OCI-LY3 (cell line): ENCODE results near the gene ADD1.

Experiments used
- H2AFZ ChIP-seq: fragments of 200-600, 300-600 bp; shearing (Covaris generic); 2 replicates; pipeline ENCODE4 v1.6.0; 2014; ENCODE audit warnings: antibody characterized with exemption, low read depth, low read length
- H3K27ac ChIP-seq: fragments of 200-600, 300-600 bp; sonication (generic); 2 replicates; pipeline ENCODE4 v1.5.1; 2014; ENCODE audit warnings: mild to moderate bottlenecking, low read length, moderate library complexity, mixed read lengths
- H3K27me3 ChIP-seq: fragments of 200-600, 300-600 bp; sonication (generic); 2 replicates; pipeline ENCODE4 v1.6.1; 2014; ENCODE audit warnings: low read depth, low read length, mixed read lengths
- H3K36me3 ChIP-seq: fragments of 200-600, 300-600 bp; sonication (generic); replicated peaks from 2 replicates; pipeline ENCODE3; 2014; ENCODE audit warnings: low read depth, low read length, mixed read lengths
- H3K4me1 ChIP-seq: fragments of 300-600, 200-600 bp; sonication (generic); 2 replicates; pipeline ENCODE4 v1.6.1; 2014; ENCODE audit warnings: low read length, mixed read lengths
- H3K4me2 ChIP-seq: fragments of 200-600, 300-600 bp; sonication (generic); 2 replicates; pipeline ENCODE4 v1.6.1; 2014; ENCODE audit warnings: low read length, mixed read lengths
- H3K4me3 ChIP-seq: fragments of 300-600, 200-600 bp; sonication (generic); 2 replicates; pipeline ENCODE4 v1.5.1; 2014; ENCODE audit warnings: antibody characterized with exemption, mild to moderate bottlenecking, low read length, moderate library complexity
- H3K79me2 ChIP-seq: fragments of 300-600, 200-600 bp; shearing (Covaris generic); 2 replicates; pipeline ENCODE4 v1.6.1; 2014; ENCODE audit warnings: mild to moderate bottlenecking, low read length, mixed read lengths
- H3K9ac ChIP-seq: fragments of 300-600, 200-600 bp; shearing (Covaris generic); 2 replicates; pipeline ENCODE4 v1.6.0; 2014; ENCODE audit warnings: mild to moderate bottlenecking, low read length, moderate library complexity
- H3K9me3 ChIP-seq: fragments of 200-600, 300-600 bp; shearing (Covaris generic); 2 replicates; pipeline ENCODE4 v1.6.1; 2014; ENCODE audit warnings: low read length, mixed read lengths; ENCODE audit not compliant: insufficient read depth
- H4K20me1 ChIP-seq: fragments of 200-600, 300-600 bp; sonication (generic); 2 replicates; pipeline ENCODE4 v1.6.1; 2016; ENCODE audit warnings: low read length, mixed read lengths; ENCODE audit not compliant: insufficient read depth
- EZH2phosphoT487 ChIP-seq: fragments of 200-600 bp; shearing (Covaris generic); IDR thresholded peaks from 2 replicates; pipeline ENCODE4 v1.6.1; 2018; ENCODE audit warnings: antibody characterized with exemption, mixed run types, low read depth
- TF ChIP-seq, protein P1 (sequence below): fragments of 200-600, 300-600 bp; sonication (generic); IDR thresholded peaks from 2 replicates; pipeline ENCODE4 v1.5.1; 2014; ENCODE audit warnings: antibody characterized with exemption, low read length, low read depth

Gene ADD1

DNA sequence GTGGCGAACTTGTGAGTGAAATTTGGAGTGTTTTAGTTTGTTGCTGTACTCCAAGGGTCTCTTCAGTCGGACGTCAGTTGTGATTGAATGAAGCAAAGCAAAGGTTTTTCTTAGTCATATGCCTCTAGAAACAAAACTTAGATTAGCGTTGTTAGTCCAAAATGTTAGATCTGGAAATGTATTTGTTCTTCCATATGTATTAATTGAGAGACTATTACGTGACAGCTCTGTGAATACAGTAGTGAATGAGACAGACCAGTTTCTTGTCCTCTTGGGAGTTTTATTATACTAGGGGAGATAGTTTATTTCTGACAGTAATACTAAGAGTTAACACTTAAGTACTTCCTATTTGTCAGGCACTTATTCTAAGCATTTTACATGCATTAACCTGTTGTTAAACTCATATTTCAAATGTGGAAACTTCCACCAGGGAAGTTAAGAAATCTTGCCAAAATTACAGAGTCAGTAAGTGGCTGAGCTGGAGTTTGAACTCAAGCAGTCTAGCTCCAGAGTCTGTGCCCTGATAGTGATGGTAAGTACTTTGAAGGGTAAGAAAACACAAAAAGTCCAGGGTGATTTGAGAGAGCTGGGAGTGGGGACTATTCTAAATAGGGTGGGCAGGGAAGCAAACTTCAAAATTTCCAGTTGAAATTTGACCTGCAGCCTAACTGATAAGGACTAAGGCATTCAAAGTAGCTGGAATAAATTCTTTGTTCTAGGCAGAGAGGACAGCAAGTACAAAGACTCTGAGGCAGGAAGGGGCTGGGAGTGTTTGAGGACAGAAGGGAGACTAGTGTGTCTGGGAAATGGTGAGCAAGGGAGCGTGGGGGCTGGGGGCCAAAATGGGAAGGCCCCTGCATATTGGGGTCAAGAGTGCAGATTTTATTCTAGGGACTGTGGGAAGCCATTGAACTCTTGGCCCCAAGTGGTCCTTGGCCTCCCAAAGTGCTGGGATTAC is 17.0 kb downstream of the ADD1 start:
- H3K36me3 ChIP-seq = peaks cover 7% of the 10 kb centered on the region
- H3K79me2 ChIP-seq = peaks cover 70% of the 10 kb centered on the region
- H3K9ac ChIP-seq = no peak overlapping the region
- no peaks in the 10 kb centered on the region for H3K9me3 ChIP-seq
- peaks cover 41% of the 10 kb centered on the region for H3K4me1 ChIP-seq
- TF ChIP-seq, protein P1, sequence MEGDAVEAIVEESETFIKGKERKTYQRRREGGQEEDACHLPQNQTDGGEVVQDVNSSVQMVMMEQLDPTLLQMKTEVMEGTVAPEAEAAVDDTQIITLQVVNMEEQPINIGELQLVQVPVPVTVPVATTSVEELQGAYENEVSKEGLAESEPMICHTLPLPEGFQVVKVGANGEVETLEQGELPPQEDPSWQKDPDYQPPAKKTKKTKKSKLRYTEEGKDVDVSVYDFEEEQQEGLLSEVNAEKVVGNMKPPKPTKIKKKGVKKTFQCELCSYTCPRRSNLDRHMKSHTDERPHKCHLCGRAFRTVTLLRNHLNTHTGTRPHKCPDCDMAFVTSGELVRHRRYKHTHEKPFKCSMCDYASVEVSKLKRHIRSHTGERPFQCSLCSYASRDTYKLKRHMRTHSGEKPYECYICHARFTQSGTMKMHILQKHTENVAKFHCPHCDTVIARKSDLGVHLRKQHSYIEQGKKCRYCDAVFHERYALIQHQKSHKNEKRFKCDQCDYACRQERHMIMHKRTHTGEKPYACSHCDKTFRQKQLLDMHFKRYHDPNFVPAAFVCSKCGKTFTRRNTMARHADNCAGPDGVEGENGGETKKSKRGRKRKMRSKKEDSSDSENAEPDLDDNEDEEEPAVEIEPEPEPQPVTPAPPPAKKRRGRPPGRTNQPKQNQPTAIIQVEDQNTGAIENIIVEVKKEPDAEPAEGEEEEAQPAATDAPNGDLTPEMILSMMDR = no peak
- TF ChIP-seq EZH2phosphoT487 = no peak
- H3K4me2 ChIP-seq = no peak overlapping the region
- no peak overlapping the region for H3K4me3 ChIP-seq
- peaks cover 72% of the 10 kb centered on the region for H4K20me1 ChIP-seq
- H2AFZ ChIP-seq = no peak overlapping the region
- H3K27ac ChIP-seq = no peak overlapping the region
- H3K27me3 ChIP-seq = no peaks in the 10 kb centered on the region

DNA sequence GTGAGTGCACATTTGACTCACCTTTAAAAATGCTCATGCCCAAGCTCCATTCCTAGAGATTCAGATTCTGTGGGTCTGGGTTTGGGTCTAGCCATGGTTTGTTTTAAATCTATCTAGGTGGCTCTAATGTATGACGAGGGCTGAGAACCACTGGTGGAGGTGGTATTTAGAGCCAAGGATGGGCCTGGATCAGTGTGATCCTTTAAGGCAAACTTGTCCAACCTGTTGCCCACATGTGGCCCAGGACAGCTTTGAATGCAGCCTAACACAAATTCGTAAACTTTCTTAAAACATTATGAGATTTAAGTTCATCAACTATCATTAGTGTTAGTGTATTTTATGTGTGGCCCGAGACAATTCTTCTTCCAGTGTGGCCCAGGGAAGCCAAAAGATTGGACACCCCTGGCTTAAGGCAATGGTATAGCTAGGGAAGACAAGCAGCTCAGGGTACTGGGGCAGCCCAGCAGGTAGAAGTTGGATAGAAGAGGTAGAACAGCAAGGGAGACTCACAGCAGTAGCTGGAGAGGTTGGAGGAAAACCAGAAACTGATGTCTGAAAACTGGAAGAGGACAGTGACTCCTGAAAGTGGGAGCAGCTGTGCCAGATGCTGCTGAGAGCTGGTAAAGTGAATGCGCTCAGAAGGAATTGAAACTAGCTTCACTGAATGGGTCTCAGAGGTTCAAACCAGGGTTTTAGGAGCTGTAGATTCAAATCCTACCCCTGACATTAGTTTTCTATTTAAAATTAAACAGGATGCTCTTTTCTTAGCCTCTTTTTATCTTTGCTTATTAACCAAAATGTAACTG is 18.2 kb downstream of the ADD1 start:
- H2AFZ ChIP-seq = no peak overlapping the region
- H3K4me1 ChIP-seq = peaks cover 41% of the 10 kb centered on the region
- H3K4me2 ChIP-seq = peak overlapping the region; percentile 25
- H3K9ac ChIP-seq = no peak overlapping the region
- H3K36me3 ChIP-seq = peaks cover 7% of the 10 kb centered on the region
- H3K4me3 ChIP-seq = no peak overlapping the region
- peaks cover 71% of the 10 kb centered on the region for H4K20me1 ChIP-seq
- H3K9me3 ChIP-seq = no peaks in the 10 kb centered on the region
- no peaks in the 10 kb centered on the region for H3K27me3 ChIP-seq
- no peak overlapping the region for H3K27ac ChIP-seq
- peaks cover 76% of the 10 kb centered on the region for H3K79me2 ChIP-seq
- no peak for TF ChIP-seq EZH2phosphoT487
- TF ChIP-seq, protein P1 = no peak

- Histone ChIP-seq H3K4me1 (peaks cover 41% of the 10 kb centered on the region), H3K4me2 (peak overlapping the region; percentile 25), H3K9ac (no peak overlapping the region), H2AFZ (no peak overlapping the region), H3K36me3 (peaks cover 7% of the 10 kb centered on the region), H3K27ac (no peak overlapping the region), H3K27me3 (no peaks in the 10 kb centered on the region), H3K4me3 (no peak overlapping the region), H3K9me3 (no peaks in the 10 kb centered on the region), H3K79me2 (peaks cover 78% of the 10 kb centered on the region), H4K20me1 (peaks cover 73% of the 10 kb centered on the region)
- TF ChIP-seq, protein P1 = no peak
- no peak for TF ChIP-seq EZH2phosphoT487
These were observed 18.9 kb downstream of the ADD1 start for GRCh38 chr4:2862528-2862927.

DNA sequence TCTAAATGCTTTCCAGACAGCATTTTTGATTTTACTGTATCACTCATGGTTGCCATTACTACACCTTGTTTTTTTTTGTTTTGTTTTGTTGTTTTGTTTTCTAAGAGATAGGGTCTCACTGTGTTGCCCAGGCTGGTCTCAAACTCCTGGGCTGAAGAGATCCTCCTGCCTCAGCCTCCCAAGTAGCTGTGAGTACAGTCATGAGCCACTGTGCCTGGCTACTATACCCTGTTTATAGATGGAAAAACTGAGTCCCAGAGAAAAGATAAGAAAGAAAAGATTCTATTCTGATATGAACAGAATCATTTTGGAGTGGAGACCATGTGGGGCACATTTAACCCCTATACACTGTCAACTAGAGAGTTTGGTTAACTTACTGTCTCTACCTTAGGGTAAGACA is 20.0 kb downstream of the ADD1 start:
- Histone ChIP-seq H3K27ac (no peak overlapping the region), H3K4me2 (no peak overlapping the region), H3K79me2 (peaks cover 84% of the 10 kb centered on the region), H4K20me1 (peaks cover 73% of the 10 kb centered on the region), H3K4me3 (no peak overlapping the region), H3K36me3 (peaks cover 7% of the 10 kb centered on the region), H3K9ac (no peak overlapping the region), H3K9me3 (no peaks in the 10 kb centered on the region), H3K27me3 (no peaks in the 10 kb centered on the region), H3K4me1 (peaks cover 39% of the 10 kb centered on the region), H2AFZ (no peak overlapping the region)
- no peak for TF ChIP-seq EZH2phosphoT487
- TF ChIP-seq, protein P1 = no peak
